ENCODE results near the gene SCUBE3. TPM values are rescaled to one million over a fixed set of nuclear protein-coding genes. Genes with fewer than 3 reads are reported as not detected.

The SCUBE3 gene
- 2.4 and 2.8 TPM in 2 replicates for total RNA-seq

DNA sequence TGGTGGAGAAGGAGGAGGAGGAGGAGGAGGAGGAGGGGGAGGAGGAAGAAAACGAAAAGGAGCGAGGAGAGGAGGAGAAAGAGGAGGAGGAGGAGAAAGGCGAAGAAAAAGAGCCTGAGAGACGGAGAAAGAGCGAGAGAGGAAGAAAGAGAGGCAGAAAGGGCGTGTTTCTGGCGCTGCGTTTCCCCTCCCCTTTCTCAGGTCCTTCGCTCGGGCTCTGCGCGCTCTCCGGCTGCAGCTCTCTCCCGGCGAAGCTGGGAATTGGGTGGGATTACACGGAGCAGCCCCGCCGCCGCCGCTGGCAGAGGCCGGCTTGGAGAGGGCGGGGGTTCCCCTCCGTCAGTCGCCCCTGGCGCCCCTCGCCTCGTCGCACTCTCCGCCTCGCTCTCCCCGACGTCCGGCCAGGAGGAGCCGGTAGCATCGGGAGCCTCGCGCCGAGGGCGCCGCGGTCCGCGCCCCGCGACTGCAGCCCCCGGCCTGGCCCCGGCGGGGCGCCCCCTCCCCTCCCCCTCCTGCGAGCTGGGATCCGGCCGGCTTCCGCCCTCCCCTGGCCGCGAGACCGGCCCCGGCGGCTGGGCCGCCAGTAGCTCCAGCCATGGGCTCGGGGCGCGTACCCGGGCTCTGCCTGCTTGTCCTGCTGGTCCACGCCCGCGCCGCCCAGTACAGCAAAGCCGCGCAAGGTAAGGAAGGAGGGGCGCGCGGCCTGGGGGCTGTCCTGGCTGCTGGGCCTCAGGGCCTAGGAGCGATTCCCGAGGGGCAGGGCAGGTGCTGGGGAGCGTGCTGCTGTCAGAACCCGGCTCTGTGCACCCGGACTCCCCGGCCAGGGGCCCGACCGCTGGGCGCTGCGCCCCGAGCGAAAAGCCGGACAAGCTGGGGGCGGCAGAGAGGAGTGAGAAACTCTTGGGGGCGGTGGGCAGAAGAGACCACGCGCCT is at the start of gene SCUBE3:
SCUBE3 (plus strand) TSS at position 133 of the 933 bp plus-strand sequence; CDS start at position 596, 463 bp downstream.

DNA sequence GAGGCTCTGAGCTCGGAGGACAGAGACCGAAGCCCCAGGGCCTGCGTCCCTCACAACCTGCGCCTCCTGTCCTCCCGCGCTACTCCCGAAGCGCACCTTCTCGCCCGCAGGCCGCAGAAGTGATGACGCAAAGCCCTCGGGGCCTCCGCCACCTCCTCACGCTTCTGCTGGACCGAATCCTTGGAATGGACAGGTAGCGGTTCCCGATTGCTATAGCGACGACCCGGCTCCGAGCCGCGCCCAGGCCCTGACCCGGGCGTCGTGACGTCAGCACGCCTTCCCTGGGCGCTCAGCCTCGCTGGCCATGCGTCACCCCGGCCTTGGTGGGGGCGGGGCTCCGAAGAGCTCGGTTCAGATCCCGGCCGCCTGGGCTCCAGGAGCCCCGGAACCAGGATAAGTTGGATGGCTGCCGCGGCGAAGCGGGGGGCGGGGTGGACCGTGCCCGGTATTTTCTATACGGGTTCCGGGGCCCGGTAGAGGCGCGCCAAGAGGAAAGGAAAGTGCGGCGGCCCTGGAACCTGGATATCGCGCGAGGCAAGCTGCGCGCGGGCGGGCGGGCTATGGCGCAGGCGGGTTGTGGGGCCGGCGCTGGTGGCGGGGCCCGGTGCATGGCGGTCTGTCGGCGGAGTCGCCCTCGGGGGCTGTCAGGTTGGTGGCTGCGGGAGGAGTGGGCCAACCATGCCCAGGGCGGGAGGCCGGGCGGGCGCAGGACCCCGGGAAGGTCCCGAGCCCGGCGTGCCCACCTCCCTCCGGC is 45.6 kb downstream of the SCUBE3 start, which contains the start of gene ZNF76:
ZNF76 (plus strand) TSS at position 542 of the 754 bp plus-strand sequence. CDS start 21,417 bp downstream, outside the sequence.

DNA sequence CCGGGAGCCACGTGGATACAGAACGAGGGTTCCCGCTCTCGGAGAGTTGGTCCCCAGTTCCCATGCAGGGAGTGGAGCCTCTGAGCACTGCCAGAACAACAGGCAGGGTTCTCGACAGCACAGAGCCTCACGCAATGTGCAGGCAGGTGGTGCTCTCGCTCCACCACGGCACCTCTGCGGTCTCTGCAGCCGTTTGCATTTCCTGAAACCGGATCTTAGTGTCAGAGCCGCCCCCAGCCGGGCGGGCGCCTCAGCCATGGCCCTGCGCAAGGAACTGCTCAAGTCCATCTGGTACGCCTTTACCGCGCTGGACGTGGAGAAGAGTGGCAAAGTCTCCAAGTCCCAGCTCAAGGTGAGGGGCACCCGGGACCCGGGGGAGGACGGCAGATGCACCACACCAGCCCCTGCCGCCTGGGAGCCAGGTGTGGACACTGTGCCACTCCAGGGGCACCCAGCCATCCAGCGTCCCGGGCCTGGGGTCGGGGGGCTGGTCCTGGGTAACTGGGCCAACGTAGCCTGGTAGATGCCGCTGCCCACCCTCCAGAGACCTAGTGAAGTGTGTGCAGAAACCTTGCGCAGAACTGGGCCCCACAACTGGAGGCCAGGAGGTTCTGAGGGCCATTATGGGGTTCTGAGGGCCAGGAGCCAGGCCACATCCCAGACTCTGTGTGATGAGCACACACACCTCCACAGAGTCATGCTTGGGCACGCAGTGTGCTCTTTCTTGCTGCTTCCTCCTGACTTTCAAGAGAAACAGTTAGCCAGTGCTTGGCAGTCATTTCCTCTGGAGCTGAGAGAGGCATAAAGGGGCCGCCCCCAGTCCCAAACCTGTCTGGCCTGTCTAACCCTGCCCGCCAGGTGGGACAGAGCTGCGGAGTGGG is 84.1 kb downstream of the SCUBE3 start, which contains the start of gene DEF6:
DEF6 (plus strand) TSS at position 218 of the 881 bp plus-strand sequence; CDS start at position 257, 39 bp downstream.

Other genes with a start within 250 kb of the SCUBE3 start
- gene TCP11, start 72.6 kb upstream of the SCUBE3 start, total RNA-seq: 0.16 TPM in 1 of 2 replicates, not detected in the other
- 17.6 and 18.3 TPM in 2 replicates for gene ZNF76, start 45.8 kb downstream of the SCUBE3 start, total RNA-seq
- 1.5 and 4.4 TPM in 2 replicates for gene DEF6, start 83.9 kb downstream of the SCUBE3 start, total RNA-seq
- 5.2 and 5.8 TPM in 2 replicates for gene PPARD, start 128.6 kb downstream of the SCUBE3 start, total RNA-seq
- gene FANCE, start 238.4 kb downstream of the SCUBE3 start, total RNA-seq: 3.1 and 3.8 TPM in 2 replicates

Data from bronchial smooth muscle cell (primary cell).